HepG2 (cell line): Measurements from ENCODE around the gene ABCD4. TPM values are rescaled to one million over a fixed set of nuclear protein-coding genes. Genes with fewer than 3 reads are reported as not detected.

ENCODE experiments used
- ATAC-seq: fragments of 200-7000 bp; cut with Tn5 transposase; 3 replicates; pipeline ENCODE4 v1.9.1; 2020; ENCODE audit warnings: mild to moderate bottlenecking, moderate library complexity
- BruUV-seq: library from RNA; stranded (reverse); fragments of 400-500 nt; replicated peaks from 2 replicates; lab custom pipeline; 2021; lab: Mats Ljungman, UMichigan
- CTCF ChIA-PET: fragments of 300-600 bp; formaldehyde crosslinking; extraction: SDS; loops from one replicate; lab custom pipeline; 2021; ENCODE audit warnings: low total read pairs, inconsistent platforms, low intra/inter-chr PET ratio; lab: Yijun Ruan, JAX
- POLR2A ChIA-PET: fragments of 350-600 bp; sonication (Branson Sonifier 250); formaldehyde crosslinking; loops from one replicate; lab custom pipeline; 2020; ENCODE audit warnings: antibody characterized with exemption, inconsistent platforms; lab: Yijun Ruan, JAX
- DNase-seq: peaks from one replicate; pipeline ENCODE4 v3.0.0-alpha.2; 2015; ENCODE audit warnings: low spot score
- FAIRE-seq: peaks from 3 replicates; lab custom pipeline; 2011; peaks lifted over from hg19 to GRCh38; lab: Jason Lieb, UNC
- H2AFZ ChIP-seq: one replicate; pipeline ENCODE4 v1.6.1; 2011; ENCODE audit warnings: low read length, inconsistent platforms
- H3K27ac ChIP-seq: fragments of 300-600 bp; 3 replicates; pipeline ENCODE4 v1.8.0; 2011; ENCODE audit warnings: mixed run types, mild to moderate bottlenecking, mixed read lengths, low read length, inconsistent platforms; ENCODE audit not compliant: insufficient read depth; ENCODE audit errors: extremely low read length
- H3K27me3 ChIP-seq, 2 experiments: fragments of 200-600 bp in 1 of 2; 2 replicates in 1 of 2; 3 replicates in 1 of 2; pipeline versions ENCODE4 v1.6.0 to v1.8.0; 2011; ENCODE audit warnings: low read length in 2 of 2, mild to moderate bottlenecking in 2 of 2, moderate library complexity in 2 of 2, inconsistent platforms in 1 of 2; ENCODE audit not compliant: insufficient read depth in 2 of 2, control insufficient read depth in 1 of 2
- H3K36me3 ChIP-seq, 2 experiments: fragments of 200-600 bp in 1 of 2; replicated peaks in 1 of 2; 2 replicates in 1 of 2; 3 replicates in 1 of 2; pipeline versions ENCODE4 v1.5.1 to v1.8.0; 2011; ENCODE audit warnings: low read length in 2 of 2, inconsistent platforms in 1 of 2; ENCODE audit not compliant: insufficient read depth in 2 of 2, control insufficient read depth in 1 of 2
- H3K4me1 ChIP-seq: 2 replicates; pipeline ENCODE4 v1.5.1; 2012; ENCODE audit warnings: low read length, inconsistent platforms; ENCODE audit not compliant: insufficient read depth
- H3K4me2 ChIP-seq: 2 replicates; pipeline ENCODE4 v1.6.0; 2011; ENCODE audit warnings: low read depth, low read length, inconsistent platforms
- H3K4me3 ChIP-seq, 3 experiments: fragments of 200-600 bp in 1 of 3; sonication (generic), shearing (Covaris generic) in 1 of 3; replicated peaks in 1 of 3; 2 replicates each; pipeline ENCODE4 v1.5.1; 2011 to 2016; ENCODE audit warnings: low read length in 3 of 3, inconsistent platforms in 2 of 3, low read depth in 2 of 3, mild to moderate bottlenecking in 2 of 3, control low read depth in 1 of 3, mixed read lengths in 1 of 3; ENCODE audit not compliant: insufficient read depth in 1 of 3
- H3K79me2 ChIP-seq: one replicate; pipeline ENCODE4 v1.6.1; 2011; ENCODE audit warnings: low read length, inconsistent platforms; ENCODE audit not compliant: insufficient read depth
- H3K9ac ChIP-seq: 2 replicates; pipeline ENCODE4 v1.6.0; 2011; ENCODE audit warnings: mild to moderate bottlenecking, low read depth, low read length, inconsistent platforms; ENCODE audit not compliant: insufficient read depth
- H3K9me3 ChIP-seq: 2 replicates; pipeline ENCODE4 v1.5.1; 2012; ENCODE audit warnings: mild to moderate bottlenecking, low read length
- H4K20me1 ChIP-seq: 2 replicates; pipeline ENCODE4 v1.6.0; 2011; ENCODE audit warnings: inconsistent platforms, mild to moderate bottlenecking, low read length, moderate library complexity; ENCODE audit not compliant: insufficient read depth
- ATF6 ChIP-seq: sonication (generic); formaldehyde crosslinking; conservative IDR thresholded peaks from 2 replicates; pipeline ENCODE4 v1.4.0; 2020; ENCODE audit warnings: missing genetic modification reagents
- ATM ChIP-seq: fragments of 450-650 bp; IDR thresholded peaks from 2 replicates; pipeline ENCODE4 v1.7.1; 2017; ENCODE audit warnings: mild to moderate bottlenecking, borderline replicate concordance
- CAMTA2 ChIP-seq: sonication (generic); formaldehyde crosslinking; IDR thresholded peaks from 2 replicates; pipeline ENCODE4 v1.4.0; 2020; ENCODE audit warnings: mild to moderate bottlenecking, missing genetic modification reagents, borderline replicate concordance
- CBX1 ChIP-seq: IDR thresholded peaks from one replicate; pipeline ENCODE4 v1.6.1; 2016; ENCODE audit warnings: antibody characterized with exemption, low read depth
- FOXO4 ChIP-seq: sonication (generic); formaldehyde crosslinking; conservative IDR thresholded peaks from 2 replicates; pipeline ENCODE4 v1.8.1; 2023; ENCODE audit warnings: missing genetic modification reagents
- FUBP1 ChIP-seq: sonication (generic); formaldehyde crosslinking; IDR thresholded peaks from 2 replicates; pipeline ENCODE4 v1.5.1; 2020; ENCODE audit warnings: missing genetic modification reagents, mild to moderate bottlenecking, borderline replicate concordance
- HIVEP1 ChIP-seq: sonication (generic); formaldehyde crosslinking; IDR thresholded peaks from 2 replicates; pipeline ENCODE4 v1.4.0; 2020; ENCODE audit warnings: mild to moderate bottlenecking, missing genetic modification reagents
- JUN ChIP-seq: sonication (generic); formaldehyde crosslinking; IDR thresholded peaks from 2 replicates; pipeline ENCODE4 v1.4.0; 2020; ENCODE audit warnings: mild to moderate bottlenecking, missing genetic modification reagents
- LRRFIP1 ChIP-seq: sonication (generic); formaldehyde crosslinking; conservative IDR thresholded peaks from 2 replicates; pipeline ENCODE4 v1.4.0; 2020; ENCODE audit warnings: missing genetic modification reagents
- MEIS2 ChIP-seq: sonication (generic); formaldehyde crosslinking; IDR thresholded peaks from 2 replicates; pipeline ENCODE4 v1.9.0; 2021; ENCODE audit warnings: mild to moderate bottlenecking, missing genetic modification reagents
- NR2C2 ChIP-seq: sonication (generic); formaldehyde crosslinking; IDR thresholded peaks from 2 replicates; pipeline ENCODE4 v1.4.0; 2020; ENCODE audit warnings: missing genetic modification reagents, mild to moderate bottlenecking, moderate library complexity, borderline replicate concordance
- POLR2AphosphoS5 ChIP-seq: IDR thresholded peaks from 2 replicates; pipeline ENCODE4 v1.6.1; 2012; ENCODE audit warnings: low read depth, low read length
- RBAK ChIP-seq: sonication (generic); formaldehyde crosslinking; IDR thresholded peaks from 2 replicates; pipeline ENCODE4 v1.5.1; 2020; ENCODE audit warnings: mild to moderate bottlenecking, missing genetic modification reagents
- SP5 ChIP-seq: IDR thresholded peaks from 2 replicates; pipeline ENCODE4 v1.6.1; 2016; ENCODE audit warnings: low read depth, borderline replicate concordance
- ZNF678 ChIP-seq: sonication (generic); formaldehyde crosslinking; IDR thresholded peaks from 2 replicates; pipeline ENCODE4 v1.4.0; 2020; ENCODE audit warnings: mild to moderate bottlenecking, missing genetic modification reagents
- ZNF775 ChIP-seq: sonication (generic); formaldehyde crosslinking; IDR thresholded peaks from 2 replicates; pipeline ENCODE4 v1.4.0; 2020; ENCODE audit warnings: missing genetic modification reagents, mild to moderate bottlenecking, moderate library complexity, borderline replicate concordance
- WGBS: methylation state at CpG from one replicate; pipeline ENCODE4 v1.1.6; 2017; ENCODE audit warnings: low lambda C conversion rate; 5-methylcytosine and 5-hydroxymethylcytosine counted together
- in situ Hi-C: cut with HindIII; loops from 2 replicates; pipeline ENCODE4 v1.10.0; 2017; ENCODE audit warnings: low pct_unique_long_range_greater_than_20kb; ENCODE audit not compliant: extremely low pct_ligation_motif_present
- intact Hi-C: fragments of 100-400 bp; cut with micrococcal nuclease; formaldehyde crosslinking; loops from one replicate; pipeline ENCODE4 v1.10.0; 2022; ENCODE audit not compliant: unreplicated experiment
- polyA plus RNA-seq, 8 experiments: library from polyadenylated mRNA; depleted of rRNA in 3 of 8; stranded (reverse) in 7 of 8; unstranded in 1 of 8; fragments of >200 nt; fragmentation: Illumina TruSeq in 4 of 8; extraction: Trizol in 4 of 8; gene quantifications; 2 replicates each; pipeline versions ENCODE4 v1.2.1 to v1.2.3, GENCODE V29; 2011 to 2016; ENCODE audit warnings: low read depth in 4 of 8, missing spikeins in 1 of 8, mixed read lengths in 1 of 8; ENCODE audit not compliant: insufficient read depth in 1 of 8
- total RNA-seq, 5 experiments: library from RNA; depleted of rRNA; stranded (reverse); fragments of >200 nt; fragmentation: Illumina TruSeq; extraction: Trizol; gene quantifications; 2 replicates each; pipeline ENCODE4 v1.2.3, GENCODE V29; 2016; ENCODE audit warnings: low read depth in 1 of 5

The ABCD4 gene
- total and polyA plus RNA-seq, 2 of the 13 experiments (the other 11 are each of a cell fraction or from before 2014, with no cell fraction given): 47.5 to 50.5 TPM

GRCh38 chr14:74308695-74309094 lies 6.0 kb upstream of the ABCD4 start:
- Histone ChIP-seq H2AFZ (no peak overlapping the region), H3K27ac (no peak overlapping the region), H3K9ac (no peak overlapping the region), H3K4me1 (peaks cover 12% of the 10 kb centered on the region), H4K20me1 (no peaks in the 10 kb centered on the region), H3K27me3 (no peaks in the 10 kb centered on the region), H3K4me3 (no peak overlapping the region), H3K4me2 (no peak overlapping the region)
- POLR2A ChIA-PET: no interaction called here
- intact Hi-C loops: no loop called here
- 27% methylated on average over 5 of the region's 5 CpGs for WGBS
- FAIRE-seq: no peak
- no peak for DNase-seq
- TF ChIP-seq LRRFIP1 (CRISPR knock-in tag) (no peak), HIVEP1 (CRISPR knock-in tag) (no peak), ZNF775 (no peak), ATF6 (CRISPR knock-in tag) (no peak), MEIS2 (CRISPR knock-in tag) (no peak), CBX1 (no peak), FOXO4 (CRISPR knock-in tag) (no peak), SP5 (CRISPR knock-in tag) (no peak), FUBP1 (CRISPR knock-in tag) (no peak), ATM (no peak), ZNF678 (CRISPR knock-in tag) (no peak), CAMTA2 (CRISPR knock-in tag) (no peak), POLR2AphosphoS5 (no peak), JUN (CRISPR knock-in tag) (no peak), NR2C2 (CRISPR knock-in tag) (no peak), RBAK (CRISPR knock-in tag) (no peak)
- TF ChIP-seq, all 625 proteins: peak for 0
- no peak for ATAC-seq
- H3K79me2 ChIP-seq: no peaks in the 10 kb centered on the region
- no peaks in the 10 kb centered on the region for H3K36me3 ChIP-seq
- in situ Hi-C loops: no loop called here
- CTCF ChIA-PET: no interaction called here
- H3K9me3 ChIP-seq: no peaks in the 10 kb centered on the region
- BruUV-seq: no TSS peak
